Measurements from ENCODE around the gene FOXN3. TPM values are rescaled to one million over a fixed set of nuclear protein-coding genes. Genes with fewer than 3 reads are reported as not detected.

Gene FOXN3
- total RNA-seq, 2 donors from 2014 or later, result 42.3 to 61.6 TPM

DNA sequence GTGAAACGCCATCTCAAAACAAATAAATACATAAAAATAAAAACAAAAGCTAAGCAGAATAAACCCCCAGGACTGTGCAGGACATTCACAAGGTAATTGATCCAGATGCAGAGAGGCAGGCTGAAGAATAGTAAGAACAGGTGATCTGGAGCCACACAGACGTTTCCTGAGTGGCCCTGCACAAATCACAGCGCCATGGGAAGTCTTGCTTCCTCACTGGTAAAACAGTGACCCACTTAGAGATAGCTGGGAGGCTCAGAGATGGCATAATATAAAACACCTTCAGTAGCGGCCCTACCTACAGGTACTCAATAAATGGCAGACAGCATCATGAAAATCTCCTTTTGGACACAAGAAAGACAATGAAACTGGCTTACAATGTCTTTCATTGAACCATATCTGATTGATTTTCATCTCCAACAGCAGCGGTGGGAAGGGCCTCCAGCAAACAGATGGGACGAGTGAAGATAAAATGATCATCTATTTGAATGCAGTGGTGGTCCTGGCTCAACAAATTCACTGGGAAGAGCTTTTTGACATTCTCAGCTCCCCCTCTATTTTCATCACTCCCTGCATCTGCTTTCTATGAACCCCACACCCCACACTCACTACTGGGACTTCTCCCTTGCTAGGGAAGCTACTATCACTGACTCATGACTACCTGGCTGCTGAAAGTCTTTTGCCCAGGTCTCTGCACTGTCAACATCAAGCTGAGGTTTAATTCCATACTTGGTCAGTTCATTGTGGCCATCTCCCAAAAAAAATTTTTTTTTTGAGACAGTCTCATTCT, 63.9 kb downstream of the FOXN3 start:
- TF ChIP-seq, protein P1, sequence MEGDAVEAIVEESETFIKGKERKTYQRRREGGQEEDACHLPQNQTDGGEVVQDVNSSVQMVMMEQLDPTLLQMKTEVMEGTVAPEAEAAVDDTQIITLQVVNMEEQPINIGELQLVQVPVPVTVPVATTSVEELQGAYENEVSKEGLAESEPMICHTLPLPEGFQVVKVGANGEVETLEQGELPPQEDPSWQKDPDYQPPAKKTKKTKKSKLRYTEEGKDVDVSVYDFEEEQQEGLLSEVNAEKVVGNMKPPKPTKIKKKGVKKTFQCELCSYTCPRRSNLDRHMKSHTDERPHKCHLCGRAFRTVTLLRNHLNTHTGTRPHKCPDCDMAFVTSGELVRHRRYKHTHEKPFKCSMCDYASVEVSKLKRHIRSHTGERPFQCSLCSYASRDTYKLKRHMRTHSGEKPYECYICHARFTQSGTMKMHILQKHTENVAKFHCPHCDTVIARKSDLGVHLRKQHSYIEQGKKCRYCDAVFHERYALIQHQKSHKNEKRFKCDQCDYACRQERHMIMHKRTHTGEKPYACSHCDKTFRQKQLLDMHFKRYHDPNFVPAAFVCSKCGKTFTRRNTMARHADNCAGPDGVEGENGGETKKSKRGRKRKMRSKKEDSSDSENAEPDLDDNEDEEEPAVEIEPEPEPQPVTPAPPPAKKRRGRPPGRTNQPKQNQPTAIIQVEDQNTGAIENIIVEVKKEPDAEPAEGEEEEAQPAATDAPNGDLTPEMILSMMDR (IDR thresholded peaks at IDR 0.05), result no peak
- TF ChIP-seq POLR2A (IDR thresholded peaks at IDR 0.05), result no peak
- DNase-seq (no peak), ATAC-seq (no peak)
- intact Hi-C loops (cut with DNase I), result no loop called here
- no peaks in the 10 kb centered on the region for H3K9me3 ChIP-seq
- H3K4me3 ChIP-seq, result no peak overlapping the region
- H3K36me3 ChIP-seq (replicated peaks in 1 of 2; ENCODE audit: insufficient read depth in 1 of 2, low read depth in 2 of 2), result no peaks in the 10 kb centered on the region
- H3K27ac ChIP-seq, result peak overlapping the region in 3 of 4 donors; percentile 0 to 74 (median 60)
- 65 to 82% methylated on average over 6 of the region's 6 CpGs for WGBS, 2 donors
- H3K27me3 ChIP-seq, result no peaks in the 10 kb centered on the region
- H3K4me1 ChIP-seq, result peaks cover 65% of the 10 kb centered on the region

DNA sequence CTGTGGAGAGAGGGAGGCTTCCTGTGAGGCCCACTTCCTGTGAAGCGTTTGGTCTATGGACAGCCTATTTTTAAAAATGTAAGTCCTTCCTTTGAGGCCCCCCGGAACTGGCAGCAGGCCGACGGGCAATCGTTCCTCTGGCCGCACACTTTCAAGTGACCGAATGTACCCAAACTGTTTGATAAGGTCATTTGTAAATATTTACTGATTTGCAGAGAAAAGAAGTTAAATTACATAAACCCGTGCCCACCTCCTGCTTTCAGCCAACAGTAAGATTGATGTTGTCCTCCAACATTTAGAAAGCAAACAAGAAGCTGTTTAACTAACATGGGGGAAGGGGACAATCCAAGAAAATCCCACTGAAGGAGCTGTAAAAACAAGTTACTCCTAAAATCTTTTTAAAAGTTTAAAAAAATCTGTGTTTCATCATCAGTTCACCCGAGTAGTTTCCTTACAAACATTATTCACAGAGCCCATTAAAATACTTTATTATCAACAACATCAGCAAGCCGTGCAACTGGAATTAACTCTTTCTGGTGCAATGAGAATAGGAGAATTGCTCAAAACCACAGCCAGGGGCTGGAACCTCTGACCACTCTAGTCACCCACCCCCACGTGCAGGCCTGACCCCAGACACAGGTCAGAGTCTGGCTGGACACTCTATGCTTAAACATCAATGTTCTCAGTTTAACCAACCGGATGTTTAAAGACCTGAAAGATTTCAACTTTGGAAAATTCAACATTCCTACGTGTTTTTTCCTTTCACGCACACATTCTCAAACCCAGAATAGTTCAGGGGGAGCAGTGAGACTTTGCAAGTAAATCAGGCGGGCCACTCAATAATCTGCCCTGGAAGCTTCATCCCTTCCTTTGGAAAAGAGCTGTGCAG, 65.3 kb downstream of the FOXN3 start:
- Histone ChIP-seq H3K27ac (peak overlapping the region; percentile 52 to 78 (median 67)), H3K4me3 (no peak overlapping the region), H3K4me1 (peaks cover 52% of the 10 kb centered on the region), H3K36me3 (replicated peaks in 1 of 2; ENCODE audit: insufficient read depth in 1 of 2, low read depth in 2 of 2) (no peaks in the 10 kb centered on the region), H3K9me3 (no peaks in the 10 kb centered on the region), H3K27me3 (no peaks in the 10 kb centered on the region)
- DNase-seq, result peak; percentile 47 to 81 (median 76)
- peak; percentile 84 for ATAC-seq
- intact Hi-C loops (cut with DNase I), result no loop called here
- TF ChIP-seq POLR2A (IDR thresholded peaks at IDR 0.05), result no peak
- TF ChIP-seq, protein P1 (IDR thresholded peaks at IDR 0.05), result no peak
- WGBS, 2 donors, result 9 to 15% methylated on average over 15 of the region's 15 CpGs

- peak; percentile 43 for ATAC-seq
- peaks cover 48% of the 10 kb centered on the region for H3K4me1 ChIP-seq
- no peaks in the 10 kb centered on the region for H3K9me3 ChIP-seq
- DNase-seq, result no peak
- H3K27me3 ChIP-seq, result no peaks in the 10 kb centered on the region
- H3K4me3 ChIP-seq, result no peak overlapping the region
- WGBS, 2 donors, result 6 to 11% methylated on average over 3 of the region's 3 CpGs
- TF ChIP-seq, protein P1 (IDR thresholded peaks at IDR 0.05), result no peak
- no peak for TF ChIP-seq POLR2A (IDR thresholded peaks at IDR 0.05)
- H3K27ac ChIP-seq, result peak overlapping the region; percentile 52 to 78 (median 67)
- intact Hi-C loops (cut with DNase I), result no loop called here
- H3K36me3 ChIP-seq (replicated peaks in 1 of 2; ENCODE audit: insufficient read depth in 1 of 2, low read depth in 2 of 2), result no peaks in the 10 kb centered on the region
These were observed 65.9 kb downstream of the FOXN3 start for GRCh38 chr14:89351221-89351515.

GRCh38 chr14:89350152-89350551, 66.9 kb downstream of the FOXN3 start:
- Histone ChIP-seq H3K27ac (no peak overlapping the region), H3K4me1 (peaks cover 48% of the 10 kb centered on the region), H3K27me3 (no peaks in the 10 kb centered on the region), H3K4me3 (no peak overlapping the region), H3K36me3 (replicated peaks in 1 of 2; ENCODE audit: insufficient read depth in 1 of 2, low read depth in 2 of 2) (no peaks in the 10 kb centered on the region), H3K9me3 (no peaks in the 10 kb centered on the region)
- no peak for TF ChIP-seq POLR2A (IDR thresholded peaks at IDR 0.05)
- TF ChIP-seq, protein P1 (IDR thresholded peaks at IDR 0.05), result no peak
- DNase-seq (no peak), ATAC-seq (no peak)
- intact Hi-C loops (cut with DNase I), result no loop called here
- WGBS, 2 donors, result 95 to 96% methylated on average over 8 of the region's 8 CpGs
